ENCODE data around the gene NRCAM.
"Not testable (repeated sequence)": the region's sequence is repeated elsewhere in the genome, so short reads cannot be mapped to it uniquely, and the experiment has no call there.

The NRCAM gene

DNA sequence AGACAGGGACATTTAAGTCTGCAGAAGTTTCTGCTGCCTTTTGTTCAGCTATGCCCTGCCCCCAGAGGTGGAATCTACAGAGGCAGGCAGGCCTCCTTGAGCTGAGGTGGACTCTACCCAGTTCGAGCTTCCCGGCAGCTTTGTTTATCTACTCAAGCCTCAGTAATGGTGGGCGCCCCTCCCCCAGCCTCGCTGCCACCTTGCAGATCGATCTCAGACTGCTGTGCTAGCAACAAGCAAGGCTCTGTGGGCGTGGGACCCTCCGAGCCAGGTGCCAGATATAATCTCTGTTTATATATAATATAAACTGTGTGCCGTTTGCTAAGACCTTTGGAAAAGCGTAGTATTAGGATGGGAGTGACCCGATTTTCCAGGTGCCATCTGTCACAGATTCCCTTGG lies 63.1 kb downstream of the NRCAM start:
- not testable (repeated sequence) for DNase-seq

DNA sequence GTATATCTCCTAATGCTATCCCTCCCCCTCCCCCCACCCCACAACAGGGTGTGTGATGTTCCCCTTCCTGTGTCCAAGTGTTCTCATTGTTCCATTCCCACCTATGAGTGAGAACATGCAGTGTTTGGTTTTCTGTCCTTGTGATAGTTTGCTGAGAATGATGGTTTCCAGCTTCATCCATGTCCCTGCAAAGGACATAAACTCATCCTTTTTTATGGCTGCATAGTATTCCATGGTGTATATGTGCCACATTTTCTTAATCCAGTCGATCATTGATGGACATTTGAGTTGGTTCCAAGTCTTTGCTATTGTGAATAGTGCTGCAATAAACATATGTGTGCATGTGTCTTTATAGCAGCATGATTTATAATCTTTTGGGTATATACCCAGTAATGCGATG lies 68.5 kb downstream of the NRCAM start:
- not testable (repeated sequence) for DNase-seq

DNA sequence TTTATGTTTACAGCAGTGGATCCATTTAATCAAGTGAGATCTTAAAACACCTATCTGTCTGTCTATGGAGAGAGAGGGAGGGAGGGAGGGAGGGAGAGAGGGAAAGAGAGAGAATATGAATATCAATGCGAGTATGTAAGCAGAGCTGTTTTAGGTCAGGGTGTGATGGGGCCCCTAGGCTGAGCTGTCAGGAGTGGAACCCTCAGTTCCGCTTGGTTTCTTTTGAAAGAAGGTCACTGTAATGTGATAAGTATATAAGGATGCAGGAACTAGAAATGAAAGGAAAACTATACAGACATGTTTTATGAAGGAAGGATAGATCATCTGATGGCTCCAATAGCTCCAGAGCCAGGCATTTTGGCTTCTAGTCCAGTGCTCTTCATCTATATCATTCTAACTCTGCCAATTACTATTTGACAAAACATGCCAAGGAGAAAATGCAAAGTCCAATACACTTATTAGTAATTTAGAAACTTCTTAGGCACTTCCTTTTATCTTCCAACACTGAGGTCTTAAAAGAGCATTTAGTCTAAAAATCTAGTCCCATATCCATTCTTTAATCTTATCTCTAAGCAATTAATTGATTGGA lies 70.3 kb downstream of the NRCAM start:
- no peak for DNase-seq

DNA sequence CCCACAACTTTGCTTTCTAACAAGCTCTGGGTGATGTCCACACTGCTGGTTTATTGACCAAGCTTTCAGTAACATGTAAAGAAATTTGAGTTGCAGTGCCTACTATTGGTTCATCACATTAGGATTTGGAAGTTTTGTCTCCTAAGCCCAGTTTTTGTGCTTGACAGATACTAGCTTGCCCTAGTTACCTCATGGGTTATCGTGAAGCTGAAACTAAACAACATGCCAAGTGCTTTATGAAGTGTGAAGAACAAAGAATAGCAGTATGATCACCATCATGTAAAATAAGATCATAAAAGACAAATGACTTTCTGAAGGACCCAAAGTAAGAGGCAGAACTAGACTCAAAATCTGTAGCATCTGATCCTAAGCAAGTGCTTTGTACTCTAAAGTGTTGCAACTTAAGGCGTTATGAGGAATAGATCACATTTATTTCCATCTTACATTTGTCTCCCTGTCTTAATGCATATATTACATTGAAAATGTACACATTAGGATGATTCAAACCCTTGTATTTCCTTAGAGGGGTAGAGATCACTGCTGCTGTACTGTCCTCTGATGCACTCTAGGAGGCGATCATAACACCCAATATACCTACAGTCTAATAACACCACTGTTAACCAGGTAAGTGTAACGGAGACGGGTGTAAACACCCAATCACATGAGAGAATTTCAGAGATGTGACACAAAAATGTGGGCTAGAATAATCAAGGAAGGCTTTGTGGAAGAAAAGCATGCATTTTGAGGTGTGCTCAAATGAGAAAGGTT lies 71.3 kb downstream of the NRCAM start:
- no peak for DNase-seq

DNA sequence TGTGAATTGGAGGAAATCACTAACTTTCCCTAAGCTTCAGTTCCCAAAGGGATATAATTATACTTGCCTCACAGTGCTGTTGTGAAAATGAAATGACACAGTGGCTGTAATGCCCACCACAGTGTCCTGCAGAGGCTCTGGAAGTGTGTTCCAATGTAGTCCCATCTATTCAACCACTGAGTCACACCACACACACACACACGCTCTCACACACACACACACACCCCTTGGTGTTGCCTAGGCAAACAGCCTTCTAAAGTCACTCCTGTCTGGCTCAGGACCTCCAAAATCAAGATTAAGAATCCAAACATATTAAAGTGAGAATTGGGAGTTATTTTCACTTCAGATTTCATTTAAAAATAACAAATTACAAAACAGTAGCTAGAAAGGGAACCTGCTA lies 73.3 kb downstream of the NRCAM start:
- no peak for DNase-seq

DNA sequence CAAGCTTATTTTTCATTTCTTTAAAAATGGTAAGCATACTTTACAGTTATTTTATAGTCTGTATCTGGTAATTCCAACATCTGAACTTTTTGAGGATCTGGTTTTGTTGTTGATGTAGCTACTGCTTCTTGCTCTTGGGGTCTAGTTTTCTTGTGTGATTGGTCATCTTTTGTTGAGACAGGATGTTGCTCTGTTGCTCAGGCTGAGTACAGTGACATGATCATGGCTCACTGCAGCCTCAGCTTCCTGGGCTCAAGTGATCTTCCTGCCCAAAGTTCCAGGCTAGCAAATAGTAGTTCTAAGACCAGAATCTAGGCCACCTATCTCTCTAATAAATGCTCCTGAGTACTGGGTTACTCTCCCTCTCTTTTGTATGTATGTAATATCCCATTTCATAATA lies 75.7 kb downstream of the NRCAM start:
- no peak for DNase-seq

DNA sequence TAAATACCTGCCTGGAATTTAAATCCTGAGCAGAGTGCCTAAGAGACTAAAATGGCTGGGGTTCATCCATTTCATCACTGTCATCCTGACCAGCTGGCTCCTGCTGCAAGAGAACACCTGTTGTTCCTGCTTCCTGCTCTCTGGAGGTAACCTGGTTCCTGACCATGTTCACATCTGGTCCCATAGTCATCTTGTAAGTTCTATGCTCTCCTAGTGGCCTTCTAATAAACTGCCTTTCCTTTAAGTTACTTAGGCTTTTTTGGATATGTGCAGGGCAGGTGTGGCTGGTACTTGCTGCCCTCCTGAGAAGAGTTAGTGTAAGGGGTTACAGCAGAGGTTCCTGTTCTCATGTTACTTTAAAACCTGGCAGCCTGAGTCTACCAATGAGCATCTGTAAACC lies 80.0 kb downstream of the NRCAM start:
- DNase-seq = no peak

DNA sequence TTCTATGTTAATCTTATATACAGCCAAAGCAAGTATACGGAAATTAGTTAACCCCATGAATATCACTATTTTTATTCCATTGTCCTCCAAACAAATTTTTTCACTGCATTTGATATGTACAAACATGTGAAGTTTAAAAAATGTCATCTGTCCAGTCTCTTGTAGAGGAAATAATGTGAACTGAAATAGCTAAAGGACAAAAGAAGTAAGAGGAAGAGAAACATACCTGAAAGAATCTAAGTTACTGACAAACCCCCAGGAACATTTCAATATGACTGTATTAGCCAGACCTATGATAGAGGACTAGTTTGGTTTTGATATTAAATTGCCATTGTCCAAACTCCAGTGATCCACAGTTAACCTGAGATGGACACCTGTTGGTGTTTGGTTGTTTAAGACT lies 80.6 kb downstream of the NRCAM start:
- DNase-seq = no peak

DNA sequence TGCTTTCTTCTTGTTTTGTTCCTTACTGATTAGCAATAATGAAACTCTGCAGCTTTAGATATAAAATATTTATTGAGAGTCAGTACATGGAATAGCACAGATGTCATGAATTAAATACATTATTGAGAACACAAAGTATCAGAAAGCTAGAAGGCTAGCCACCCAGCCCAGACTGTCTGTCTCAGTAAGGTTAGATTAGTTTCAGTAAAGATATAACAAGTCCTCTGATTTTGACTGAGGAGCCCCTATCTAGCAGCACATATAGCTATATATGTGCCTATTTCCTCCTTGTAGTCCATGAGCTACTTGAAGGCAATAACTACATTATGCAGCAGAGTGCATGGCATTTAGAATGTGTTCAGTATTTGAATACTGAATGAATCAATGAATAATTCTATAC lies 81.3 kb downstream of the NRCAM start:
- no peak for DNase-seq

DNA sequence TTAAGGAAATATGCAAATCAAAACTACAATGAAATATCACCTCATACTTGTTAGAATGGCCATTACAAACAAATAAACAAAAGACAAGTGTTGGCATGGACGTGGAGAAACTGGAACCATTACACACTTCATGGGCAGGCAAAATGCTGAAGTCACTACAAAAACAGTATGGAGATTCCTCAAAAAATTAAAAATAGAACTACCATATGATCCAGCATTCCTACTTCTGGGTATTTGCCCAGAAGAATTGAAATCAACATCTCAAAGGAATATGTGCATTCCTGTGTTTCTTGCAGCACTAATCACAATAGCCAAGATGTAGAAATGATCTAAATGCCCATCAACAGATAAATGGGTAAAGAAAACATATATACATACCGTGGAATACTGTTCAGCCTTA lies 83.6 kb downstream of the NRCAM start:
- DNase-seq = no peak

DNA sequence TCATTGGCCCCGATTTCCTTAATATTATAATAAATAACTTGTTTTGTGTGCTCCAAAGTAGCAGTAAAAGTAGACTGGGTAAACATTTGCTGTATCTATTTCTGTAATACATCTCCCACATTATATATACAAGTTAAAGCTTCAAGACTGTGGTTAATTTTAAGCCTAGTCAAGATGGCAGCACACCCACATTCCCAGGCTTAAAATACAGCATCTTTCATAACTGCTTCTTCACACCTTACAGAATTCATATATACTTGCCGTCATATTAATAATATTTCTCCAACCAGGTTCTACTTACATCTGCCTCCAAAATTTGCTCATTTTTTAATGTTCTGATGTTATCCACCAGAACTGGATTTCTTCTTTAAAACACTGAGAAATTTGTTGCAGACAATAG lies 85.6 kb downstream of the NRCAM start:
- no peak for DNase-seq

DNA sequence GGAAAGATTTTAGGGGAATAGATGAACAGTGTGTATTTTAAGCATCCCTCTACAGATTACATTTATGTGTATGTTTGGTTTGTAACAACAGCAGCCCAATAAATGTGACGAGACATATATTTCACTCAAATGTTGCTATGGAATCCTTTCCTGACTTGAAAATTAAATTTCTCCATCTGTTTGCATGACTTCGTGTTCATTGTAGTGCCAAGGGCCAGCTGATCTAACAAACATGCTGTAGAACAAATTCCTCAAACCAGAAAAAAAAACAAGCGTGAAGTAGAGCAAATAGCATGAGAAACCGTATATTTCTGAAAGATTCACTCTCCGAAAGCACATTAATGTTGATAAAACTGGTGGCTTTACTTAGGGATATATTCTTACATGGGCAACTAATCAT lies 87.8 kb downstream of the NRCAM start:
- no peak for DNase-seq

DNA sequence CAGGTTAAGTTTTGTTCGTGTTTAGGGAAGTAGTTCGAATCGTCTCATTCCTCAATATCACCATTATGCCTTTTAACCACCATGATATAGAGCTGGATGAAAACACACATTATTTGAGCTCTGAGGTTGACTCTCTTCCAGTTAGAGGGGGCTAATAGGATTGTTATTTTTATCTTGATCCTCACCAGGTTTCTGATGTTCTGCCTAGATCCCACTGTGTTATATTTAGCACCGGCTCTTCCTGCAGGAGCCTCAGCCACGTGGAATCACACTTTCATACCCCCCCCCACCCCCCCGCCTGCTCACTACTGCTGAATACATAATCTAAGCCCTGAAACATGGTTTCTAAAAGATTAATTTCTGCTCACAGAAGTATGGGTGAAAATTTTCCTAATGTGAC lies 88.3 kb downstream of the NRCAM start:
- DNase-seq = no peak

DNA sequence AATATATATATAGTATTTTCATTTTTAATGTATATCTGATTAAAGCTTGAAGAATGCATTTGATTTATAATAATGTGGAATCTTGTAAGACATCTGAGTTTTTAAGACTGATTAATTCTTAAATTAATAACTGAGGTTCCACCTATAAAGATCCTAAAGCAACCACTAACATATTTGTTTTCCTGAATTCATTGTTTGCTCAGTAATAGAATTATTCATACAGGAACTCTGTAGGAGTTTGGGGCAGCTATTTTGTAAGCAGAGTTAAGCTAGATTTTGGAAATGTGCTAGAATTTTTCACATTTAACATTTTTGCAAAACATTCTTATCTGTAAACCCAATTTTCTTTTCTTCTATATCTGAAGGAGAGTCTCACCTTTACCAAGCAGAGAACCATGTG lies 88.9 kb downstream of the NRCAM start:
- no peak for DNase-seq

DNA sequence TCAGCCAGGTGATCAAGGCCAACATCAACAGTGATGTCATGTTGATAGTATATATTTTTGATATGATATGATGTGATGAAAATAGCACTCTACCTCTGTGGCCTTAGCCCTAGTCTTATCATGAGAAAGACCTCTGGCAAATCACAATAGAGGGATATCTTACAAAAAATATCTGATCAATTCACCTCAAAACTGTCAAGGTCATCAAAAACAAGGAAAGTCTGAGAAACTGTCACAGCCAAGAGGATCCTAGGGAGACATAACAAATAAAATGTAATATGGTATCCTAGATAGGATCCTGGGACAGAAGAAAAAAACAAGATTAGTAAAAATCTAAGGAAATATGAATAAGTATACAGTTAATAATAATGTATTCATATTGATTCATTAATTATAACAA lies 92.6 kb downstream of the NRCAM start:
- no peak for DNase-seq

DNA sequence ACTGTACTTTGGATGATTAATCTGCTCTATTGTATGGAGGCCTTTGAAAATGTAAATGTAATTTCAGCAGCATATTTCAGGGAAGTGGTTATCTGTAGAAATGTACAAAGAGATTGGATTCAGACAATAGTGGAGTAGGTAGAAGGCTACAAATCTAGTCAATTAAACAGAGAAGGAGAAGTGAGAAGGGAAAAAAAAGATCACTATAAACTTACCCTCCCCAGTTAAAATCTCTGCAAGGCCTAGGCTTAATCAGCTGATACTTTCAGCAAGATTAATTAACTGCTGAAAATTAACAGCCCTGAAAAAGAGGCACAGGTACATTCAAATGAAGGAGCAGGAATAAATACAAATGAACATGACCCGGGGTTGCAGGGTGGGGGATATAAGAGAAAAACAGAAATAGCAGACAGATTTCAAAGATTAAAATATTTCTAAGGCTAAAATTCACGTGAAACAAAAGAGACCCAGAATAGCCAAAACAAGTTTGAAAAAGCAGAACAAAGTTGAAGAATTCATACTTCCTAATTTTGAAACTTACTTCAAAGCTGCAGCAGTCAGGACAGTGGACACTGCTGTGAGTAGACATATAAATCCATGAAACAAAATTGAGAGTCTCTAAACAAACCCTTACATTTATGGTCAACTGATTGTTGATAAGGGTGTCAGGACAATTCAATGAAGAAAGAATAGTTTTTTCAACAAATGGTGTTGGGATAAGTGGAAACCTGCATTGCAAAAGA lies 96.0 kb downstream of the NRCAM start:
- DNase-seq = peak in 1 of 2 experiments; percentile 7

DNA sequence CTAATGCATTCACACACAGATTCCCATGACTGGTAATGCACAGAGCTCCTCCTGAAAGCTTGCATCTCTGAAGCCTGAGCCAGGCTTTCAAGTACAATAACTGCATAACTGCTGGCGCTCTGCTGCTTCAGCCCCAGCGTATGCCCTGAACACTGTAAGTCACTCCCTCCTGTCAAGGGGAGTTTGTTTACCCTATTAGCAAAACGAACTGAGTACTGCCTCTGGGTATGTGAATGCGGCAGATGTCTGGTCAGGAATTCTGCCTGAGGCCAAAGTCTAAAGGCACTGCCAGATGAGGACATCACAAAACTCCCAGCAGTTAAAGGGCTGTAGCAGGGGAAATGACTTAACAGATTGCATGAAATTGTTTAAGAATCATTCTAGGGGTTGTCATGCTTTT lies 97.7 kb downstream of the NRCAM start:
- DNase-seq = no peak

DNA sequence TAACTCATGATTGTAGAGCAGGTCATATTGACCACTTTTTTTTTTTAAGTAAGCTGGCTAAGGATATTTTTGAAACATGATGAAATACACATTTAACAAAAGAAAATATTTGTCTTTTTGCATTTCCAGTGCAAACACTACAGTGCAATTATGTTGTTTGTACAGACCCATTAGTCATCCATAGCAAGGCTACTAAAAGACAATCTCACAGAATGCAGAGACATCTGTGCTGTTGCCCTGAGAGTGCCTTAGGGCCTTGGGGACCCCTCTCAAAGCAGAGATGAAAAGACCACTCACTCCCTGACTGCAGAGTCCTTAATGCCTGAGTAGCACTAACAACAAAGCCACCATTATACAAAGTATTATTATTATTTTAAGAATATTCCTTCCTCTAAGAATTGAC lies 104.5 kb downstream of the NRCAM start:
- no peak for DNase-seq

DNA sequence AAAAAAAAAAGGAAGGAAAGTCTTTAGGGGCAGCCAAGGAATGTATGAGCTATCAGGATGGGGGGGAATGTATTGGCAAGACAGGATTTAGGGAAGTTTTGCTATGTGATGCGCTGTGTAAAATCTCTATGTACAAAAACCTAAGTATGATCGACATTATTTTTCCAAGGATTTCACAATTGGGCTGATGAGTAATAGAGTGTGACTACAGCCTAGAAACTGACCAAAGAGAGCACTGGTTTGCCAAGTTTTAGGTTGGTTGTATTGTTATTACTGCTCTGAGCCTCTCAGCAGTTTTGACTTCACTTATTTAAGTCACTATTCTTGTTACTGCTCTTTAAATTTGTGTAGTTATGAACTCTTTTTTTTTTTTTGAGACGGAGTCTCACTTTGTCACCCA lies 107.3 kb downstream of the NRCAM start:
- DNase-seq = no peak

DNA sequence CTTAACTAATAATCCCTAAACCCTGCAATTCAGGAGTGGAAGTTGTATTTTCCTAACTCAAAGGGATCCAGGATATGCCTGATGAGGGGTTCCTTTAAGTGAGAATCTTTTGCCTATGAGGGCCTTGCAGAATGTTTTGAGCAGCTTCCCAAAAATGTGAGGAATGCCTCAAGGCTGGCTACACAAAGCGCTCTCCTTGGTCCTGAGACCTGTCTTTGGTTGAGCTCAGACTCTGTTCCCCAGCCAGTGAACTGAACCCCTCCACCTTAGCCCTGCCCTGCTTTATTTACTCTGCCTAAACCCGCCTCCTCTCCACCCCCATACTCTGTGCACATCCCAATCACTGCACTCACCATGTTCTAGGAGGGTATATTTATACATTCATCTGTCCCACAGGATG lies 108.6 kb downstream of the NRCAM start:
- DNase-seq = no peak

DNA sequence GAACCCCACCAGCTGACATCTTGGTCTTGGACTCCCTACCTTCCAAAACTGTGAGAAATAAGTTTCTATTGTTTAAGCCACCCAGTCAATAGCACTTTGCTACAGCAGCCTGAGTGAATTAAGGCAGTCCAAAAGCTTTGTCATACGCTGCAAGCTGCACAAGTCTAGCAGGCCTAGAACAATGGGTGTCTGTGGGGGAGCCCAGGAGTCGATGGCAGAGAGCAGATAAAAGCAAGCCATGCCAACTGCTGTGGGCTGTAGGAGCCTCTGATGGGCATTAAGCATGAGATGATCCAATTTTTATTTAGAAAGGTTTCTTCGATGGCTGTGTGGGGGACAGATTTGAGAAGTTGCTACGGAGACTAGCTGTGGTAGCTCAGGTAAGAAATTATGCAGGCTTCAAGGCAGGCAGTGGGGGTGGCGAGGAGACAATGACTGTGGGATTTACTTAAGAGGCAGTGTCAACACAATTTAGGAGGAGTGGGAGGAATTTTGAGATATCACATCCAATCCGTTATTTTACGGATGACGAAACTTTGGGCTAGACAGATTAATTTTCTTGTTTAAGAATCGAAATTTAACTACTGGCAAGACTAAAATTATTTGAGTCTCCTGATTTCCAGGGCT lies 110.4 kb downstream of the NRCAM start:
- no peak for DNase-seq

DNA sequence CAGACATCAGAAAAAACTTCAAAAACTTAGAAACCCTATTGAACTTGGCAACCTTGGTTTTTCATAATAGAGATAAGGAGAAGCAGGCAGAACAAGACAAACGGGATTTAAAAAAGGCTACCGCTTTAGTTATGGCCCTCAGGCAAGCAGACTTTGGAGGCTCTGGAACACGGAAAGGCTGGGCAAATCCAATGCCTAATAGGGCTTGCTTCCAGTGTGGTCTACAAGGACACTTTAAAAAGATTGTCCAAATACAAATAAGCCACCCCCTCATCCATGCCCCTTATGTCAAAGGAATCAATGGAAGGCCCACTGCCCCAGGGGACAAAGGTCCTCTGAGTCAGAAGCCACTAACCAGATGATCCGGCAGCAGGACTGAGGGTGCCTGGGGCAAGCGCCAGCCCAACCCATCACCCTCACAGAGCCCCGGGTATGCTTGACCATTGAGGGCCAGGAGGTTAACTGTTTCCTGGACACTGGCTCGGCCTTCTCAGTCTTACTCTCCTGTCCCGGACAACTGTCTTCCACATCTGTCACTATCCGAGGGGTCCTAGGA lies 115.3 kb downstream of the NRCAM start:
- no peak for DNase-seq

DNA sequence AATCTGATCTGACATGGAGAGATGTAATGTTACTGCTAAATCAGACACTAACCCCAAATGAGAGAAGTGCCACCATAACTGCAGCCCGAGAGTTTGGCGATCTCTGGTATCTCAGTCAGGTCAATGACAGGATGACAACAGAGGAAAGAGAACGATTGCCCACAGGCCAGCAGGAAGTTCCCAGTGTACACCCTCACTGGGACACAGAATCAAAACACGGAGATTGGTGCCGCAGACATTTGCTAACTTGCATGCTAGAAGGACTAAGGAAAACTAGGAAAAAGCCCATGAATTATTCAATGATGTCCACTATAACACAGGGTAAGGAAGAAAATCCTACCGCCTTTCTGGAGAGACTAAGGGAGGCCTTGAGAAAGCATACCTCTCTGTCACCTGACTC lies 115.8 kb downstream of the NRCAM start:
- DNase-seq = not testable (repeated sequence)

Measured in AML-193 (cell line).